Measurements from ENCODE around the gene TMEM187.

- TF ChIP-seq, protein P1, sequence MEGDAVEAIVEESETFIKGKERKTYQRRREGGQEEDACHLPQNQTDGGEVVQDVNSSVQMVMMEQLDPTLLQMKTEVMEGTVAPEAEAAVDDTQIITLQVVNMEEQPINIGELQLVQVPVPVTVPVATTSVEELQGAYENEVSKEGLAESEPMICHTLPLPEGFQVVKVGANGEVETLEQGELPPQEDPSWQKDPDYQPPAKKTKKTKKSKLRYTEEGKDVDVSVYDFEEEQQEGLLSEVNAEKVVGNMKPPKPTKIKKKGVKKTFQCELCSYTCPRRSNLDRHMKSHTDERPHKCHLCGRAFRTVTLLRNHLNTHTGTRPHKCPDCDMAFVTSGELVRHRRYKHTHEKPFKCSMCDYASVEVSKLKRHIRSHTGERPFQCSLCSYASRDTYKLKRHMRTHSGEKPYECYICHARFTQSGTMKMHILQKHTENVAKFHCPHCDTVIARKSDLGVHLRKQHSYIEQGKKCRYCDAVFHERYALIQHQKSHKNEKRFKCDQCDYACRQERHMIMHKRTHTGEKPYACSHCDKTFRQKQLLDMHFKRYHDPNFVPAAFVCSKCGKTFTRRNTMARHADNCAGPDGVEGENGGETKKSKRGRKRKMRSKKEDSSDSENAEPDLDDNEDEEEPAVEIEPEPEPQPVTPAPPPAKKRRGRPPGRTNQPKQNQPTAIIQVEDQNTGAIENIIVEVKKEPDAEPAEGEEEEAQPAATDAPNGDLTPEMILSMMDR (IDR thresholded peaks at IDR 0.05; ENCODE audit: insufficient read depth, low read depth, low read length), result no peak
- TF ChIP-seq EZH2 (IDR thresholded peaks at IDR 0.05; ENCODE audit: insufficient read depth, low read length), result no peak
Observed at GRCh38 chrX:153974726-153975286, 2.3 kb downstream of the TMEM187 start.
